GM06990 (cell line): Measurements from ENCODE around the gene HOXB3.

Experiments used
- DNase-seq: peaks from one replicate; pipeline ENCODE4 v3.0.0-alpha.2; 2011; ENCODE audit not compliant: insufficient read length; ENCODE audit errors: extremely low read depth
- H3K27me3 ChIP-seq: replicated peaks from 2 replicates; pipeline ENCODE4 v1.6.0; 2011; ENCODE audit warnings: low read length; ENCODE audit not compliant: control insufficient read depth, insufficient read depth
- H3K36me3 ChIP-seq: 2 replicates; pipeline ENCODE4 v1.5.1; 2011; ENCODE audit warnings: low read length; ENCODE audit not compliant: control insufficient read depth, insufficient read depth
- H3K4me3 ChIP-seq: replicated peaks from 2 replicates; pipeline ENCODE4 v1.5.1; 2011; ENCODE audit warnings: low read depth, mild to moderate bottlenecking, control low read depth, low read length
- CTCF ChIP-seq: IDR thresholded peaks from 2 replicates; pipeline ENCODE4 v1.5.1; 2011; ENCODE audit warnings: low read length, control low read depth, mild to moderate bottlenecking, inconsistent platforms; ENCODE audit not compliant: insufficient read depth, poor library complexity, severe bottlenecking

HOXB3 gene

GRCh38 chr17:48520631-48521079 lies 69.4 kb downstream of the HOXB3 start:
- Histone ChIP-seq H3K27me3 (no peaks in the 10 kb centered on the region), H3K4me3 (no peak overlapping the region), H3K36me3 (no peaks in the 10 kb centered on the region)
- no peak for TF ChIP-seq CTCF
- no peak for DNase-seq

- Histone ChIP-seq H3K27me3 (no peaks in the 10 kb centered on the region), H3K4me3 (no peak overlapping the region), H3K36me3 (no peaks in the 10 kb centered on the region)
- TF ChIP-seq CTCF, result no peak
- DNase-seq, result no peak
Observed at GRCh38 chr17:48519427-48519826, 70.6 kb downstream of the HOXB3 start.

- no peak for TF ChIP-seq CTCF
- no peak for DNase-seq
- Histone ChIP-seq H3K4me3 (no peak overlapping the region), H3K36me3 (no peaks in the 10 kb centered on the region), H3K27me3 (no peaks in the 10 kb centered on the region)
Observed at GRCh38 chr17:48517478-48517877, 72.6 kb downstream of the HOXB3 start.

DNA sequence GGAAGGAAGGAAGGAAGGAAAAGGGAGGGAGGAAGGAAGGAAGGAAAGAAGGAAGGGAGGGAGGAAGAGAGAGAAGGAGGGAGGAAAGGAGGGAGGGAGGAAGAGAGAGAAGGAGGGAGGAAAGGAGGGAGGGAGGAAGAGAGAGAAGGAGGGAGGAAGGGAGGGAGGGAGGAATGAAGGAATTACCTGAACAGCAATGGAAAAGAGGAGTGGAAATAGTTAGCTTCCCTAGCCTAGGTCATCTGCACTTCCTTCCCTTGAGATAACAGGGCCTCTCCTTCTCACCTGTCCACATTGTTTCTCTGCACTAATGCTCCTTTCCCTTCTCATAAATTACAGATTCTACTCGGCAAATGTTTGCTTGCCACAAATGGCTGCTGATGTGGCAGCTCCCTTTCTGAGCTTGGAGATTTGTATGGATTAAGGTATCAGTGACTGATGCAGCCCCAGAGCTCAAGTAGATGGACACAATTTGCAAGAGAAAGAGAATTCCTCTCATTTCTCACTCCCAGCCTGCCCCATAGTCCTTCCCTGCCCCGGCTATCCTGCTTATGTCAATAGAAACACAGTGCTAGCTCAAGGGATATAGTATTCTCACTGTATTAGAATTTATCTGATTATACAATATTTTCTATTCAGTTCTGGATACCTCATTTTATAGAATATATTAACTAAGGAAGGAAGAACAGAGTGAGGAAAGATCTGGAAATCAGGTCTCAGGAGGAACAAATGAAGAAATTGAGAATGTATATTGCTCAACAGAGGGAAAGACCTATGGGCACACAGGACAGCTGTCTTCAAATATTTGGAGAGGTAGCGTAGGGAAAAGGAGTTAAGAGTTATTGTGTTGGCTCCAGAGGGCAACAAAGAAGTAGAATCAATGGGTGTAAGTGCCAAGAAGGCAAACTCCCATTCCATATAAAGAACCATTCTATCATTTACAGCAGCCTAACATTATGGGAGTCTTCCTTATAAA lies 73.8 kb downstream of the HOXB3 start:
- Histone ChIP-seq H3K36me3 (no peaks in the 10 kb centered on the region), H3K4me3 (no peak overlapping the region), H3K27me3 (no peaks in the 10 kb centered on the region)
- TF ChIP-seq CTCF, result no peak
- no peak for DNase-seq

GRCh38 chr17:48514477-48514876 lies 75.6 kb downstream of the HOXB3 start:
- no peak for TF ChIP-seq CTCF
- no peaks in the 10 kb centered on the region for H3K27me3 ChIP-seq
- H3K4me3 ChIP-seq, result no peak overlapping the region
- no peaks in the 10 kb centered on the region for H3K36me3 ChIP-seq
- DNase-seq, result no peak
